NCI-H82 treated with DMSO at 0.1 percent for 48 hours (cell line): Measurements from ENCODE around the gene MYMK.

ENCODE experiments used
- DNase-seq: peaks from one replicate; lab custom pipeline; 2025; ENCODE audit not compliant: unreplicated experiment; lab: John Stamatoyannopoulos, UW

The MYMK gene

DNA sequence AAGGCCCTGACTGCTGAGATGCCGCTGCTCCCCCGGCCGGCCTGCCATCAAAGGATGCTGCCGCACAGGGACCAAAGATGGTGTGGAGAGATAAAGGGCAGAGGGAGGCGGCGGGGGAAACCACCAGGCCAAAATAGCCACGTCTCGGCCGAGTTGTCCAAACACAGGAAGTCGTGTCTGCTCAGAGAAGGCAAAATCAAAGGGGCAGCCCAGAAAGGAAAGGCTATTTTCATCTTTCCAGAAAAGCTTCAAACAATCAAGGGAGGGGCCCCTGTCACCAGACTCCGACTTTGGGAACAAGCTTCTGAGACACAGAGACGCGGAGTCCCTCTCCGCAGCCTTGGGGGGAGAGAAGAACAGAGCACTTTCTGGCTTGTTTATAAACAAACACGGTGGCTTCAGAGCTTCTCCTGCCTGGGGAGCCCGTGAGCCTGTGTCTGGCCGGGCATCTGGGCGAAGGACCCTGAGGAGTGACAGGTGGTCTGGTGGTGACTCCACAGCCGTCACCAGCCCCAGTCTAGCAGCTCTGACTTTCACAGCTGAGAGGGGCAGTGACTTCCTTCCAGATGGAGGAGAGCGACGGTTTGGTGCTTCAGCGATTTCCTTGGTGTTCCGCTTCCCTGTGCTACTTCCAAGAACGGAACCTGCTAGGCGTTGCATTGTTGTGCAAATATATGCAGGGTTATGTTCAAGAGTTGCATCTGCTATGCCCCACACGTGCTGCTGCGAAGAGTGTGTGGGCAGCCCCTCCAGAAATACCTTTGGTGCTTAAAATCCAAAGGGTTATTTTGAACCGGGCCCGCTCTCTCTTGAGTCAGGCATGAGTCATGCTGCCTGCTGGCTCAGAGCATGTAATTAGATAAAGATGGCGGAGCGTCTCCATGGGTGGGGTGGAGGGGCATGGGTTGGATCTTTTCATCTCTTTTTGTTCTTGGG, 33.7 kb upstream of the MYMK start:
- DNase-seq: no peak

DNA sequence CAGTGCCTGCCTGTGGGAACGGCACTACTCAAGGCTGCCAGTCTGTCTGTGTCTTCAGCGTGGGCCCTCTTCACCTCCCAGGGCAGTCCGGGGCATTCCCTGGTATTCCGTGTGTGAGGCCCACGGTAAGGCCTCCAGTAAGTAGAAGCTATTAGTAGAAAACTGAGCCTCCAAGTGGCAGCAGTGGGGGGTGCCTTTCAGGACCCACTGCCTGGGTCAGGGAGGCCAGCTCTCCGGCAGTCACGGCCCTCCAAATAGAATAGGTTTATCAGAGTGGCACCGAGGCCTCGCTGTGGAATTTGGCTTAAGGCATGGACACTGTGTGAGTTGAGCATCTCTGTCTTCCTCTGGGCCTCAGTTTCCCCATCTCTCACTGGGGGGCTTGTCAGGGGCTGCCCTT, 32.8 kb upstream of the MYMK start:
- no peak for DNase-seq

DNA sequence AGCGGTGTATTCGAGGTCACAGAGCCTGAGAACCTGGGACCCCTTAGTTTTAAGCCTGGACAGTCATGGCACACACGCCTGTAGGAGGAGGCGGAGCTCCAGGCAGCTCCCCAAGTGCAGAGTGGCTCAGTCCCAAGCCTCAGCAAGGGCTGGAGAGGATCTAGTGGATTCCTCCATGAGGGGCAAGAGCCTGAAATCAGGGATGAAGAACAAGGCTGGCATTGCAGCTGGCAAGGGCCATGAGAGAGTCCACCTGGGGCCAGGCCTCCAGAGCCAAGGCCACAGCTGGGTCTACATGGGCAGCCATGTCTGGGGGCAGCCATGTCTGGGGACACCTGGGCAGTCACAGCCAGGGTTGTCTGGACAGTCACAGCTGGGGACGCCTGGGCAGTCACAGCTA, 31.6 kb upstream of the MYMK start:
- no peak for DNase-seq

DNA sequence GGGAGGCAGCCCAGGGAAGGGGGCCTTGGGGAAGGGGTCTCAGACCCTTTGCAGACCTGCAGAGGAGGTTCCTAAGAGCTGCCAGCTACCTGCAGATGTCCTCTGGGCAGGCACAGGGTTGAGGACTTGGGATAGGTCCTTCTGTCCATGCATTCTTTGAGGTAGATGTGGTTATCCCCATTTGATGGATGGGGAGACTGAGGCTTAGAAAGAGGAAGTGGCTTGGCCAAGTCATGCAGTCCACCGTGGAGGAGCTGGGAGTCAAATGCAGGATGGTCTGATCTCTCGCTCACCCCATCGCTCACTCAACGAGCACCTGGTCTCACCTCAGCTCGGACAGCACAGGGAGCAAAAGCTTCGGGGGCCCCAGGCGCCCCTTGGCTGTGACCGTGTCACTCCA, 30.0 kb upstream of the MYMK start:
- DNase-seq: no peak

DNA sequence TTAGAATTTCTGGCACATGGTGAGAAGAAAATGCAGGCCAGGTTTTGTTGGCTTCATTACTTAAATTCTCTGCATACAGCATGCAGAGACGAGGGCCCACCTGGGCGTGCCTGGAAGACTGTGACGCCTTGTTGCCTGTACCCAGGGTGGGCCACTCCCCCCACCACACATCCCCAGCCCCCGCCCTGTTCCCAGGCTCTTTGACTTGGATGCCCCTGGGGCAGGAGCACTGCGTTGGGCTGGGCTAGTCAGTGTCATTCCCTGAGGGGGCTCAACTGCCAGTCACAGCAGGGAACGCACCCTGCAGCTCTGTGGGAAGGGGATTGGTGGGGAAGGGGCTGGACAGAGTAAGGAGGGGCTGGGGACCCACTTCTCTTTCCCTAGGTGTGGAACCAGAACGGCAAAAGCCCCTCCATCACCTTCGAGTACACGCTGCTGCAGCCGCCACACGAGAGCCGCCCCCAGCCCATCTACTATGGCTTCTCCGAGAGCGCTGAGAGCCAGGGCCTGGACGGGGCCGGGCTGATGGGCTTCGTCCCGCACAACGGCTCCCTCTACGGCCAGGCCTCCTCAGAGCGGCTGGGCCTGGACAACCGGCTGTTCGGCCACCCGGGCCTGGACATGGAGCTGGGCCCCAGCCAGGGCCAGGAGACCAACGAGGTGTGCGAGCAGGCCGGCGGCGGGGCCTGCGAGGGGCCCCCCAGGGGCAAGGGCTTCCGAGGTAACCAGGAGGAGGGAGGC, 29.4 kb upstream of the MYMK start:
- DNase-seq: no peak

DNA sequence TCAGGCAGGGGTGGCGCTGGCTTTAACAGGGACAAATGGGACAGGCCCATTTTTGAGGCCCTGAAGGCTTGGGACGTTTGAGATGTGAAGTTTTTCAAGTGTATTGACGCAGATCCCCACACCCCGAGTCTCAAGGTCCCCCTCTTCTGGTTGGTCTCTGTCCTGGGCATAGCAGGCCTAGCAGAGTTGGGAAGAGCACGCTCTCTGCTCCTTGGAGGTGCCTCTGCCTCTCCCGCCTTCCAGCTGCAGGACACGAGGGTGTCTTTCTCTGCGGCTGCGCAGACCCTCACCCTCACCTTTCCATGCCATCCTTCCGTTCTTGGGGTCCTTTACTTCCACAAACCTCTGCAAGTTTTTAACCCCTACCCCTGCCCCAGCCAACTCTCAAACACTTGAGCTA, 28.4 kb upstream of the MYMK start:
- no peak for DNase-seq

DNA sequence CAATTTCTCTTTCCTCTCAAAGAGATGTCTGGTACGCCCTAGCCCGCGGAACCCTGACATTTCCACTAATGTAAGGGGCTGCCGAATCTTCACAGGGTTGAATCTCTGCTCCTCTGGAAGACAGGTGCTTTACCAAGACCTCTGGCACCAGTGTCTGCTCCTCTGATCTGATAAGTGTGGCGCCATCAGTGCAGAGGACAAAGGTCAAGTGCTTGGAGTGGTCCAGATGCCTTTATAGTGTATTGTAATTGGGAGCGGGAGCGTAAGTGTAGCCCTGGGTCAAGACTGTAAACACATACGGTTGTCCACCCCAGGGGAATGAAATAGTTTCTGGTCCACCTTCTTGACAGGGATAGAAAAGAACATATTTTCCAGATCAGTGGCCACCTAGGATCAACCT, 27.5 kb upstream of the MYMK start:
- no peak for DNase-seq

DNA sequence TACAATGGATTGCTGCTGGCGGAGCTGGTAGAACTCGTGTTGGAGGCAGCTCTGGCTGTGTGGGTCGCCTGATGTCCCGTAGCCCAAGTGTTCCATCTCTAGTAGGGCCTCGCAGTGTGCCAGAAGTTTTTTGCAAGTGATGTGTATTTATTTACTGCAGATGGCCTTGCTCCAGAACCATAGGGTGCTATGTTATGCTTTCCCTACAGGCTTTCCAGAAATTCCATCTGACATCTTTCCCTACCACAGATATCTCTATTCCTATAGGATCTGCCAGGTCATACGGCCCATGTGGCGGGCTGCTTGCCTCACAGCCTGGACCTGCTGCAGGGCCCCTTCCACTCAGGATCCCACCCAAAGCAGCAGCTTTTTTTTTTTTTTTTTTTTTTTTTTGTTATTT, 26.7 kb upstream of the MYMK start:
- DNase-seq: no peak

DNA sequence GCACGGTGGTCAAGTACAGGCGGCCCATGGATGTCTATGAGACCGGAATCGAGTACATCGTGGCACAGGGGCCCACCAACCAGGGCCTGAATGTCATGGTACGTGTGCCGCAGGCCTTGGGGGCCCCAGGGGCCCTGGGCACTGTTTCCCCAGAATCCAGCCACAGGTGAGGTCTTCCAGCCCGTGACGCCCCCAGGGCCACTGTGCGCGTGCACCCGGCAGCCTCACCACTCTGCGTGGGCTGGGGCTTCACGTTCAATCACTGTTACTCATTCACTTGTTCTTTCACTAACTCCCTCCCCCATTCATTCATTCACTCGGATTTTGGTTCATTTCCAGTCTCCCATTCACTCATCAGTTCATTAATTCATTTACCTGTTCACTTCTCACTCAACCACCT, 22.4 kb upstream of the MYMK start:
- DNase-seq: no peak

DNA sequence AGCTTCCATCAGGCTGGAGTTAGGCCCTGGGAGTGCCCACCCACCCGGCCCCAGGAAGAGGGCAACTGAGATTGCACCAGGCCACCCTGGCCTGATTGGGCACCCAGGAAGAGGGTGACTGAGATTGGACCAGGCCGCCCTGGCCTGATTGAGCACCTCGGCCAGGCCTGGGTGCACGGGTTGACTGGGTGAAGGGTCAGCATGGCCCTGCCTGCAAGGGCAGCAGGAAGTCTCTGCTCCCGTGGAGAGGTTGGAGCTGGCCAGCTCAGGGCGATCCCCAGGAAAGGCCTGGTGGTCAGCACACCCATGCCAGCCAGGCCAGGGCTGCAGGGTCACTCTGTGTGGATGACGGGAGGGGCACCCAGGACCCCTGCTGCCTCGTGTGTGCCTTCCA, 21.5 kb upstream of the MYMK start:
- DNase-seq: no peak

DNA sequence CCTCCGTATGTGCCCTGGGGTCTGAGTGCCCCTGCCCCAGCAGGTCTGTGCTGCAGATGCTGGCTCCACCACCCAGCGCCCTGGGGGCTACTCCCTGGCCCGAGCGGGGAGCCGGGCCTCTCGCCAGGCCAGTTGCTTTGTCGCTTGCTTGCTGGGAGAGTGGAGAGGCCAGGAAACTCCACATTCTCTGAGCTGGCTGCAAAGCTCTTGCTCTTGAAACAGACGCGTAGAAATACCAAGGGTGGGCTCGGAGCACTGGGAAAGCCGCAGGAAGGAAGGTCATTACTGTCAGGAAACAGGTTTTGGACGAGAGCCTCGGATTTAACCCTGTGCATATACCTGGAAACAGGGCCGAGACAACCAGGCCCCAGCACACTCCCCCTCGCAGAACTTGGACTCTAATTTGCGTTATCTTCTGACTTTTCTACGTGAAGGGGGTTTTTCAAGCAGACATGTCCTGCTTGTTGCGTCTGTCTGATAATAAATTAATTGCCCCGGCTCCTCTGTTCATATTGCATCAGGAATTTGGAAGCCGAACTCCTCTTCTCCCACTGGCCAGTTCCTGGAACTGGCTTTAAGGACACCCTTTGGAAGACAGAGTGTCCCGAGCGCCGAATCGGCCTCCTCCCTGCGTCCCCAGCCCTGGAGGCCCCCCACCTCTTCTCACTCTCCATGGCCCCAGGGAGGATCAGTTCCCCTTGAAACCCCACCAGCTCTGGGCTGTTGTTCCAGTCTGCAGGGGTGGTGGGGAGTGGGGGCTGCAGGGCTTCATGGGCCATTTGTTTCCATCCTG, 20.9 kb upstream of the MYMK start:
- no peak for DNase-seq

DNA sequence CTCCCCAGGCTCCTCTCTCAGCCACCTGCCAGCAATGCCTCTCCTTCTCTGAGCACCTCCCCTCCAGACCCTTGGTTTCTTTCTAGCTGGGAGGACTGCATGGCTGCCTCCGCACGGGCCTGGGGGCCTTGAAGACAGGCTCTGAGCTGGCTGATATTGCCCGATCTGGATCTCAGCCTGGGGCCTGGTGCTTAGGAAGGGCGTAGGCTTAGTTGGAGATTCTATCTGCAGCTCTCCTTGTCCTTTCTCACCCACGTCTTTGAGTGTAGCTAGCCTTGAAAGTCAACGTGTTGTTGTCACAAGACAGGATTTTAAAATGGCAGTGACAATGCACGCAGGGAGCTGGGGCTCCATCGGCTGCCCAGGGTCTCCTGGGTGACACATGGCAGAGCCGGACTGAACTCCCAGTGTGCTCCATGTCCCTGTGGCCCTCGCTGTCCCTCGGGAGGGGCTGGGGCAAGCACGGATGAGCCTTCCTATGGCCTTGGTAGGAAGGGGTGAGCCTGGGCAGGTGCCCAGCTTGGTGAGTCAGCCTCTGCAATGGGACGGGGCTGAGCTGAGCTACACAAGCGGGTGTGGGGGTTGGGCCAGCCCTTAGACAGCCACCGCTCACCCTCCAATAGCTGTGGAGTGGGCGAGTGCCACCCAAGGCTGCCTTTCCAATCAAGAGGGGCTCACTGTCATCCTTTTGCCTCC, 19.2 kb upstream of the MYMK start:
- no peak for DNase-seq

DNA sequence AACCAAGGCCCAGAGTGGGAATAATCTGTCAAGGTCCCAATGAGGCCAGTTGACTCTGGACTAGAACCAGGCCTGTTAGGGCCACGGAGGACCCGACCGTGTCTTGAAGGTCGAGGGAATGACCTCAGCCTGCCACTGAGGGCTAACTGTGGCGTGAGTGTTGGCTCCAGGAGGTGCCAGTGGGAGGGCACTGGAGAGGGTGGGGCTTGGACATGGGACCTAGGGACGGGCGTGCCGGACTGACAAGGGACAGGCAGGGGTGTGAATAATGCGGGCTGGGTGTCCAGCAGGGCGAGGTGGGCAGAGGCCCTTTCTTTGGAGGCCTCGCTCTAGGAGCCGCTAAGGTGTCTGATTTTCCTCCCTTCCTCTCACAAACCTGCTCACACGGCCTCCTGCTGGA, 17.2 kb upstream of the MYMK start:
- DNase-seq: no peak

DNA sequence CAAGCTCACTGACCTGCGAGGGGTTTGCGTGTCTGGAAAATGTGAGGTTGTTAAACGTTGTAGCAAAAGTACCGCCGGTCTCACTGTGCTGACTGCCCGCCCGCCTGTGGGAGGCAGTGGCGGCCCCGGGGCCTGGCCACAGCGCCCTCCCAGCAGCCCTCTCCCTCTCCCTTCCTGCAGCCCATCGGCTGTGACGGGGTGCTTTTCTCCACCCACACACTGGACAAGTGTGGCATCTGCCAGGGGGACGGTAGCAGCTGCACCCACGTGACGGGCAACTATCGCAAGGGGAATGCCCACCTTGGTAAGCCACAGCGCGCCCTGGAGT, 15.9 kb upstream of the MYMK start:
- DNase-seq: no peak

DNA sequence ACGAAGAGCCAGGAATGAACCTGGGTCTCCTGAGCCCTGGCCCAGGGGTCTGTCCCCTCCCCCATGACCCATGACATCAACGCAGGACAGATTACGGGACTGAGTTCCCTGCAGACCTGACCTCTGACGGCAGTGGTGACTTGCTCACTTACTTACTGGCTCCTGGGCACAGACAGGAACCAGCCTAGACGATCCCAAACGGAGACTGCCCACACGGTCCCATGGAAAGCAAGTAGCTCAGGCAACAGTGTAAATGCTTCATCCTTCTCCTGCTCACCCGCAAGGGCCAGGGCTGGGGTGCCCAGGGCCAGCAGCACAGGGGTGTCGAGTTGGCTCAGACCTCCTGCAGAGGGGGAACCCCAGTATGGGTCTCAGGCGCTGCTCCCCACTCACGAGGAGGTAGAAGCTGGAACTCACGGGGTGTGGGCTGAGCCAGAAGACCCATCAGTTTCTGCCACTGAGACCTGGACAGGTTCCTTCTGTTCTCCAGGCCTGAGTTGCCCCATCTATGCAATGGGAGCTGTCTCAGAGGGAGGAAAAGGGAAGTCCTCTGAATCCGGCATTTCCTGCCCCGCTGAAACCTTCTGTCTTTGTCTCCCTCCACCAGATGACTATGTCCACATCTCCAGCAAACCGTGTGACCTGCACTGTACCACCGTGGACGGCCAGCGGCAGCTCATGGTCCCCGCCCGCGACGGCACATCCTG, 15.4 kb upstream of the MYMK start:
- DNase-seq: no peak

DNA sequence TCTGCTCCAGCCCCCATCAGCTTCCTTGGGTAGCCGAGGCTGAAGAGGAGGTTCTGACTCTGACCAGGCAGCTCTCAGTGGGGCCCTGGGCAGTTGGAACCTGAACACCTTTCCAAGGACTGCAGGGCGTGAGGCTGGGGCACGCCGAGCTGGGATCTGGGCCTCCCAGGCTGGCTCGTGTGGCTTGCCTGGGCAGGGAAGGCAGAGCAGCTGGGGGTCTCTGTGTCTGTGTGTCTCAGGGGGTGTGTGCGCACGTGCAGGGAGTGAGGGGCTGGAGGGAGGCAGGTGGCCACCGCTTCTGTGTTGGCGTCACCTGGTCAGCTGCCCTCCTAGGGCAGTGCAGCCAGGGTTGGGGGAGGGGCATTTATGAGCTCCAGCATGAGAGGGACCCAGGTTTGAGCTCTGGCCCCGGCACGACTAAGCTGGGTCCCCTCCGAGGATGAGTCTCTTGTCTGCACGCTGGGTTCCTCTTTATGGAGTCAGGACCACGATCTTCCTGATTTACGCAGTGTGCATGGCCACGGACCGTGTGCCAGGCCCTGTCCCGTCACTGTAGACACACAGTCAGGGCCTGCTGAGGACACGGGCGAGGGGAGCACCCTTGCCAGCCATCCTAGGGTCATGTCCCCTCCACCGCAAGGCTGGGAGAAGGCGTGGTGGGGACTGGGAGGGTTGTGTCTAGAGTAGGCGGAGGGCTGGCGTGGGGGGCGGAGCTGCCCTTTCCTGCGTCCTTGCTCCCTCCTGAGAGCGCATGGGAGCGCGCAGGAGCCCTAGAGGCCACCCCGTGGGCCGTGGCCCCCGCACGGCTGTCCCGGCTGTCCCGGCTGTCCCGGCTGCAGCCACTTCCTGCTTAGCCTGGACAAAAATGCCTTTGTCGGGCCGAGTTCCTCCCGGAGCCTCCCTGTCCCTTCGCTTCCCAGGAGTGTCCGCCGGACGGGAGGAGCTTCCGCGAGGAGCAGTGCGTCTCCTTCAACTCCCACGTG, 14.4 kb upstream of the MYMK start:
- no peak for DNase-seq

DNA sequence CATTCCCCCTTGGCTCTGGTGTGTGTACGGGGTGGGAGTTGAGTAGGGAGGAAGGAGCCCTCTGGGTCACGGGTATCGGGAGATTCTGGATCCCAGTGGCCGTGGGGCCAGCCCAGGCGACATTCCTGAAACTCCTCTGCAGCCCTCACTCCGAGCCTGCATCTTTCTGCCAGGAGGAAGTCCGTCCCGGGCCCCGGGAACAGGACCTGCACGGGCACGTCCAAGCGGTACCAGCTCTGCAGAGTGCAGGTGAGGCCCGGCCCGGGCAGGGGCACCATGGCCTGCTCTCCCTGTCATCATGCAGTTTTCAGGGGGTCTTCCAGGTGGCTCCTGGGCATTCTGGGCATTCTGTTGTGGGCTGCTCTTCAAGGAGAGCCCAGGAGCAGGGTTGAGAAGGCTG, 13.4 kb upstream of the MYMK start:
- DNase-seq: no peak

DNA sequence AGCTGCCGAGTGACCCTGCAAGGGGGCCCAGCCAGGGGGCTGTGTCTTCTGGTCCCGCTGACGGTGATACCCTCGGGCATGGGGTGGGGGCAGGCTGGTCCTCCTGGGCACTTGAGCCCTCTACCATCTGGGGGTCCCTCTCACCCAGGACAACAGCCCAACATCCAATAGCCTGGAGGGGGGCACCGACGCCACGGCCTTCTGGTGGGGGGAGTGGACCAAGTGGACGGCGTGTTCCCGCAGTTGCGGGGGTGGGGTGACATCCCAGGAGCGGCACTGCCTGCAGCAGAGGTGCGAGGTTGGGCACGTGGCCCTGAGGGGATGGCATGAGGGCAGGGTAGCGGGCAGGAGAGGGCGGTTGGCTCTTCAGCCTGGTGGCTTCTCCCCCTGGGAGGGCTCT, 12.5 kb upstream of the MYMK start:
- no peak for DNase-seq

DNA sequence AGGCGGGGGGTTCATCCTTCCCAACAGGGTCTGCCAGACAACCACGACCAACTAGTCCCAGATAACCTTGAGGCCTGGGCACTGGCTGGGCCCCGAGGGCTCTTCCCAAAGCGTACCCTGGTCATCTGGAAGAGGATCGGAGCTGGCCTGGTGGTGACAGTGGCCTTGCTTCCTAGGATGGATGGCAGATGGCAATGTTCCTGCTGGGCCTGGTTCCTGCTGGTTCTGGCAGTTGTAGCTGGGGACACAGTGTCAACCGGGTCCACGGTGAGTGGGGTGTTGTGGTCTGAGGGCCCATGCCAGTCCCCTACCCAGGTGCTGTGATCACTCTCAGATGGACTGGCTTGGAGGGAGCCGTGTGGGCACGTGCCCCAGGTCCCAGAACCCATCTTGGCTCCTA, 11.8 kb upstream of the MYMK start:
- DNase-seq: no peak
